Thyroid gland (tissue), 4 donors: Measurements from ENCODE around the gene SH3RF3. TPM values are rescaled to one million over a fixed set of nuclear protein-coding genes. Genes with fewer than 3 reads are reported as not detected.

Experiments
- DNase-seq, 2 donors: peaks; one replicate each; pipeline ENCODE4 v3.0.0-alpha.2; 2019
- H3K27ac ChIP-seq, 3 donors: fragments of 200-600 bp; sonication (generic); 1 replicate in 2 of 3; 2 replicates in 1 of 3; pipeline ENCODE4 v1.5.1; 2016 to 2019; ENCODE audit warnings: mild to moderate bottlenecking in 1 of 3, moderate library complexity in 1 of 3
- H3K27me3 ChIP-seq: fragments of 200-600 bp; sonication (generic); one replicate; pipeline ENCODE4 v1.5.1; 2019
- H3K36me3 ChIP-seq, 2 donors: fragments of 200-600 bp; sonication (generic); one replicate each; pipeline ENCODE4 v1.5.1; 2016 to 2019
- H3K4me1 ChIP-seq, 2 donors: fragments of 200-600 bp; sonication (generic); one replicate each; pipeline ENCODE4 v1.5.1; 2017 to 2019
- H3K4me3 ChIP-seq, 3 donors: fragments of 200-600 bp; sonication (generic); replicated peaks in 1 of 3; 1 replicate in 2 of 3; 2 replicates in 1 of 3; pipeline ENCODE4 v1.5.1; 2016; ENCODE audit warnings: mild to moderate bottlenecking in 1 of 3
- H3K9me3 ChIP-seq: fragments of 200-600 bp; sonication (generic); one replicate; pipeline ENCODE4 v1.5.1; 2017
- CTCF ChIP-seq, 6 experiments: fragments of 200-600 bp in 3 of 6; fragments of 450-650 bp in 3 of 6; sonication (generic) in 3 of 6; IDR thresholded peaks; one replicate each; pipeline ENCODE4 v1.5.1; 2016 to 2019; ENCODE audit warnings: antibody characterized with exemption in 6 of 6, mild to moderate bottlenecking in 2 of 6, inconsistent platforms in 1 of 6, moderate library complexity in 1 of 6
- POLR2A ChIP-seq, 2 donors: fragments of 450-650 bp; IDR thresholded peaks; one replicate each; pipeline ENCODE4 v1.6.1; 2017; ENCODE audit warnings: antibody characterized with exemption in 2 of 2, mild to moderate bottlenecking in 2 of 2, moderate library complexity in 1 of 2
- WGBS, 2 donors: methylation state at CpG; one replicate each; pipeline ENCODE4 v1.1.5; 2017; 5-methylcytosine and 5-hydroxymethylcytosine counted together
- intact Hi-C: fragments of 100-400 bp; cut with DNase I; formaldehyde crosslinking; loops from one replicate; pipeline ENCODE4 v1.15.1; 2023
- total RNA-seq, 4 donors: library from RNA; depleted of rRNA; stranded (reverse); fragments of >200 nt; gene quantifications; one replicate each; pipeline ENCODE4 v1.2.3, GENCODE V29; 2016

The SH3RF3 gene
- total RNA-seq, 4 donors from 2014 or later = 2.1 to 7.4 (median 2.8) TPM

- Histone ChIP-seq H3K27ac (no peak overlapping the region), H3K27me3 (no peaks in the 10 kb centered on the region), H3K36me3 (no peaks in the 10 kb centered on the region), H3K9me3 (no peaks in the 10 kb centered on the region), H3K4me3 (no peak overlapping the region), H3K4me1 (peaks cover 0 to 3% of the 10 kb centered on the region in 2 donors)
- TF ChIP-seq POLR2A (IDR thresholded peaks at IDR 0.05) (no peak), CTCF (IDR thresholded peaks at IDR 0.05) (no peak)
- no peak for DNase-seq
- 80 to 84% methylated on average over 4 of the region's 4 CpGs for WGBS, 2 donors
- intact Hi-C loops = no loop called here
These were observed 279.0 kb downstream of the SH3RF3 start for GRCh38 chr2:109408043-109408335.

- TF ChIP-seq CTCF (IDR thresholded peaks at IDR 0.05) (no peak), POLR2A (IDR thresholded peaks at IDR 0.05) (no peak)
- Histone ChIP-seq H3K27ac (no peak overlapping the region), H3K9me3 (no peaks in the 10 kb centered on the region), H3K4me3 (no peak overlapping the region), H3K36me3 (no peaks in the 10 kb centered on the region), H3K4me1 (peaks cover 0 to 3% of the 10 kb centered on the region in 2 donors), H3K27me3 (no peaks in the 10 kb centered on the region)
- no peak for DNase-seq
- 84 to 91% methylated on average over 12 to 13 of the region's 13 CpGs for WGBS, 2 donors
- intact Hi-C loops = no loop called here
These were observed 280.5 kb downstream of the SH3RF3 start for GRCh38 chr2:109409321-109410038.

- Histone ChIP-seq H3K4me3 (no peak overlapping the region), H3K9me3 (no peaks in the 10 kb centered on the region), H3K4me1 (peaks cover 0 to 3% of the 10 kb centered on the region in 2 donors), H3K36me3 (no peaks in the 10 kb centered on the region), H3K27me3 (no peaks in the 10 kb centered on the region), H3K27ac (no peak overlapping the region)
- DNase-seq = no peak
- WGBS, 2 donors = 74% methylated on average over 21 of the region's 22 CpGs
- no peak for TF ChIP-seq CTCF (IDR thresholded peaks at IDR 0.05)
- no peak for TF ChIP-seq POLR2A (IDR thresholded peaks at IDR 0.05)
- intact Hi-C loops = no loop called here
These were observed 281.2 kb downstream of the SH3RF3 start for GRCh38 chr2:109410039-109410815.

- no peak for TF ChIP-seq POLR2A (IDR thresholded peaks at IDR 0.05)
- TF ChIP-seq CTCF (IDR thresholded peaks at IDR 0.05) = no peak
- H3K27ac ChIP-seq = no peak overlapping the region
- H3K36me3 ChIP-seq = no peaks in the 10 kb centered on the region
- peaks cover 0 to 3% of the 10 kb centered on the region in 2 donors for H3K4me1 ChIP-seq
- no peaks in the 10 kb centered on the region for H3K27me3 ChIP-seq
- intact Hi-C loops = no loop called here
- 93 to 95% methylated on average over 7 to 8 of the region's 19 CpGs for WGBS, 2 donors
- H3K4me3 ChIP-seq = no peak overlapping the region
- H3K9me3 ChIP-seq = no peaks in the 10 kb centered on the region
- no peak for DNase-seq
These were observed 282.8 kb downstream of the SH3RF3 start for GRCh38 chr2:109411640-109412325.
